Stomach smooth muscle (tissue), 2 donors: ENCODE measurements around the gene MPV17.
A peak's percentile ranks its signal among the peaks of the same experiment; 100 is the strongest.

Source experiments
- H3K27ac ChIP-seq: one replicate; pipeline ENCODE4 v1.7.0; 2013; ENCODE audit warnings: mild to moderate bottlenecking, low read length, inconsistent platforms
- H3K27me3 ChIP-seq, 2 donors: one replicate each; pipeline ENCODE4 v1.7.0; 2013; ENCODE audit warnings: low read length in 2 of 2; ENCODE audit not compliant: insufficient read depth in 2 of 2, control insufficient read depth in 1 of 2
- H3K36me3 ChIP-seq, 2 donors: one replicate each; pipeline ENCODE4 v1.7.0; 2013; ENCODE audit warnings: low read length in 2 of 2; ENCODE audit not compliant: control insufficient read depth in 2 of 2, insufficient read depth in 2 of 2
- H3K4me1 ChIP-seq: one replicate; pipeline ENCODE4 v1.7.0; 2013; ENCODE audit warnings: low read length; ENCODE audit not compliant: control insufficient read depth, insufficient read depth
- H3K4me3 ChIP-seq, 2 donors: one replicate each; pipeline ENCODE4 v1.7.0; 2013; ENCODE audit warnings: low read length in 2 of 2
- H3K9ac ChIP-seq, 2 donors: one replicate each; pipeline ENCODE4 v1.7.0; 2013; ENCODE audit warnings: low read length in 2 of 2, mild to moderate bottlenecking in 1 of 2
- H3K9me3 ChIP-seq, 2 donors: one replicate each; pipeline ENCODE4 v1.7.0; 2013; ENCODE audit warnings: low read length in 2 of 2; ENCODE audit not compliant: control insufficient read depth in 2 of 2
- donor health status: healthy.
- donor health status: Pancreatic carcinoma.

MPV17 gene

GRCh38 chr2:27263287-27264252 is 59.3 kb downstream of the MPV17 start:
- no peak overlapping the region for H3K9ac ChIP-seq
- H3K9me3 ChIP-seq, result no peaks in the 10 kb centered on the region
- H3K4me1 ChIP-seq, result peaks cover 36% of the 10 kb centered on the region
- H3K27me3 ChIP-seq, result peaks cover 64 to 80% of the 10 kb centered on the region in 2 donors
- H3K36me3 ChIP-seq, result no peaks in the 10 kb centered on the region
- H3K4me3 ChIP-seq, result peak overlapping the region; percentile 26 to 63
- no peak overlapping the region for H3K27ac ChIP-seq

GRCh38 chr2:27262379-27263286 is 60.3 kb downstream of the MPV17 start, which contains the start of gene SLC30A3:
Gene SLC30A3 (minus strand): TSS chr2:27263047. CDS start chr2:27262906, 141 bp downstream.
- H3K27me3 ChIP-seq, result peaks cover 70 to 79% of the 10 kb centered on the region in 2 donors
- H3K4me3 ChIP-seq, result peak within 1 kb of the TSS; percentile 26 to 63
- H3K9me3 ChIP-seq, result no peaks in the 10 kb centered on the region
- no peaks in the 10 kb centered on the region for H3K36me3 ChIP-seq
- no peak within 1 kb of the TSS for H3K27ac ChIP-seq
- H3K9ac ChIP-seq, result no peak within 1 kb of the TSS
- H3K4me1 ChIP-seq, result peaks cover 36% of the 10 kb centered on the region

- Histone ChIP-seq H3K27ac (no peak overlapping the region), H3K9me3 (no peaks in the 10 kb centered on the region), H3K27me3 (peaks cover 70 to 79% of the 10 kb centered on the region in 2 donors)
These were observed 61.0 kb downstream of the MPV17 start for GRCh38 chr2:27261926-27262298.

GRCh38 chr2:27261241-27261925 is 61.5 kb downstream of the MPV17 start:
- H3K27me3 ChIP-seq, result peaks cover 71 to 79% of the 10 kb centered on the region in 2 donors
- no peak overlapping the region for H3K9ac ChIP-seq
- H3K4me3 ChIP-seq, result no peak overlapping the region
- peaks cover 36% of the 10 kb centered on the region for H3K4me1 ChIP-seq
- H3K27ac ChIP-seq, result no peak overlapping the region
- no peaks in the 10 kb centered on the region for H3K9me3 ChIP-seq
- no peaks in the 10 kb centered on the region for H3K36me3 ChIP-seq

More at GRCh38 chr2:27261926-27262298, 61.0 kb downstream of the MPV17 start:
- Histone ChIP-seq H3K9ac (no peak overlapping the region), H3K36me3 (no peaks in the 10 kb centered on the region), H3K4me3 (no peak overlapping the region), H3K4me1 (peaks cover 36% of the 10 kb centered on the region)
